GM23248 (cell line): ENCODE data around the gene CYGB.
"Not testable (repeated sequence)": the region's sequence is repeated elsewhere in the genome, so short reads cannot be mapped to it uniquely, and the experiment has no call there.

Experiments
- EZH2 ChIP-seq: fragments of 200-600 bp; sonication (generic); IDR thresholded peaks from 2 replicates; pipeline ENCODE4 v1.6.1; 2018; ENCODE audit warnings: antibody characterized with exemption, mild to moderate bottlenecking; ENCODE audit not compliant: insufficient read depth, poor library complexity, severe bottlenecking
- EZH2phosphoT487 ChIP-seq: fragments of 200-600 bp; sonication (generic); IDR thresholded peaks from 2 replicates; pipeline ENCODE4 v1.6.1; 2018; ENCODE audit warnings: antibody characterized with exemption, moderate library complexity, mild to moderate bottlenecking, low read depth; ENCODE audit not compliant: insufficient read depth

GRCh38 chr17:76527016-76527415 is 10.5 kb downstream of the CYGB start:
- not testable (repeated sequence) for TF ChIP-seq EZH2phosphoT487, EZH2
